ENCODE data around the gene CCDC86.

CCDC86 gene

DNA sequence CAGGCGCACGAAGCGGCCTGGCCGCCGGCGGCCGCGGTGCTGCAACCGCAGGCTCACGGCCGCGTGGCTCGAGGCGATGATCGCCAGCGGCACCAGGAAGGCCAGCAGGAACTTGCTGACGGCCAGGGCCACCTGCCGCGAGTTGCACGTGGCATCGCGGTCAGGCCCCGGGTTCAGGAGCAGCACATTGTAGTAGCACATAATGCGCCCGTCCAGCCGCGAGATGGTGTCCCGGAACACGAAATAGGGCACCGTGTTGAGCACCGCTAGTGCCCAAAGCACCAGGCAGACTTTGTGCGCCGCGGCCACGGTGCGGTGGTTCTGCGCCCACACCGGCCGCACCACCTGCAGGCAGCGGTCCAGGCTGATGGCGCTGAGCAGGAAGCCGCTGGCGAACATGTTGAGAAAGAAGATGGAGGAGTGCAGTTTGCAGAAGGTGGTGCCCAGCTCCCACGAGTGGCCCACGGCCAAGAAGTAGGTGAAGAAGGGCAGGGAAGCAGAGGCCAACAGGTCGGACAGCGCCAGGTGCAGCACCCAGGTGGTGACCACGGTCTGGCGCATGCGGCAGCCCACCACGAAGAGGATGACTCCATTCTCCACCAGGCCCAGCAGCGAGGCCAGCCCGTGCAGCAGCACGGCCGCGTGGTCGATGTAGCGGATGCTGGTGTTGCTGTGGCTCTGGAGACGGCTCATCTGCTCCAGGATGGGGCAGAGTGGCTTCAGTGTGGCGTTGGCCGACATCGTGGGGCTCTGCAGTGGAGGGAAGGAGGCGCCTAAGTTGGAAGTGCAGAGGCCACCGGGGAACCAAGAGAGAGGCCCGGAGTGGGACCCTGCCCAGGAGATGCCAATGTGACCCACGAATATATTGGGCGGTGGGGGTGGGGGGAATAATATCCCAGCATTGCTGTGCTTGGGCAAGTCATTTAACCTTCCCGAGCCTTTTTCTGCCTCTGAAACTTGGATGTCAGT is 11.4 kb downstream of the CCDC86 start:
- no peak for DNase-seq (ENCODE audit: low spot score)

DNA sequence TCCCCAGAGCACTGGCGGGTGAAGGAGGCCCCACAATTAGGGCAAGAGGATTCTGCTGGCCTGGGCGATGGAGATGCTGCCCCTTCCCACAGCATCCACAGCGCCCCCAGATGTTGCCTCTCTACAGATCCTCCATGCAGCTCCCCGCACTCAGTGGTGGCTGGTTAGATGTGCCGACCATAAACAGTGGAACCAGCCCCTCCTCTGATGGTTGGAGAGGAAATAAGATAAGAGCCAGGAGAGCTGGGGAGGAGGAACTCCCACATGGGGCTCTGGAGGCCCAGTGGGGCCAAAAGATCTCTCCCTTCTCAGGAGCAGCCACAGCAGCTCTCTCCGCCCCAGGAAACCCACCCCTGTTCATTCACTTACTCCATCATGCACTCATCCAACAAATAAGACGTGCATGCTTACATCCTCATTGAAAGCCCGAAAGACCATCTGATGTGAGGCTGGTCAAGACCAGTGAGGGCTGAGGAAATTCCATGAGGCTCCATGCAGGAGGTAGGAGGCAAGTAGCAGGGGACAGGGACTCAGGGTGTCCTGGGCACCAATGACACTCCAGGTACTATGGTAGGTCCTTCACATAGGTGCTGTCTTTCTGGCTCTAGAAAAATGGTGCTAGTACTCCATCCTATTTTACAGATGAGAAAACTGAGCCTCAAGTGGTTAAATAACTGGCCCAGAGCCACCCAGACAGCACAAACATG is 12.4 kb downstream of the CCDC86 start:
- DNase-seq (ENCODE audit: low spot score) = no peak

DNA sequence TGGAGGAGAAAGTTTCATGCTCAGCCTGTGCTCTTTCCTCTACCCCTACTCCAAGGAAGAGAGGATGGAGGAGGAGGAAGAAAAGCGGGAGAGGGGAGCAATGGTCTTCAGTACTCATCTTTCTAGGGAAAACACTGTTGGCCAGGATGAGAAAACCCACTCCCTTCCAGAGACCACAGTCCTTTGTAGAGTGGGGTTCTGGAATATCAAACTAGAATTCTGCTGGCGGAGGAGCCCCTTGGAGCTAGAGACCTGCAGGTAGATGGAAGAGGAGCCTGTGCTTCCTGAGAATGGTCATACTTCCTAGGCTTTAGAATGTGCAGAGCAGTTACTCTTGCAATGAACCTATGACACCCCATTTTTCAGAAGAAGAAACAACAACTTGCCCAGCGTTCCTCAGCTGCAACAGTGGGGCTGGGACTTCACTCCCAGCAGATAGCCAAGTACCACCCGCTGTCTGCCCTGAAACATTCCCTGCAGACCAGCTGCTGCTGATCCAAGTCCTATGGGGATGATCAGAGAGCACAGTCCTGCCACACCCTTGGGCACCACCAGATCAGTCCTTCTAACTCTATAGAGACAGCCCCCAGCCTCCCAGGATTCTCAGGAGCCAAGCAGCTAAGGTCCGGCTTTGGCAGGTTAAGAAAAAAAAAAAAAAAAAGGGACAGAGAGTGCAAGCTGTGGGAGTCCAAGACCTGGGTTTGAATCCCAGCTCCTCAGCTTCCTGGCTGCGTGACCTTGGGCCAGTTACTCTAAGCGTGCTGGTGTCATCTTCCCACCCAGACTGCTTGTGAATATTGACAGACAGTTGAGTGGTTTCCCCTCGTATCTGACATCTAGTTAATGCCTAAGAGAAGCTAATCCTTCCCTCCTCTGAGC is 13.2 kb downstream of the CCDC86 start:
- DNase-seq (ENCODE audit: low spot score) = no peak

DNA sequence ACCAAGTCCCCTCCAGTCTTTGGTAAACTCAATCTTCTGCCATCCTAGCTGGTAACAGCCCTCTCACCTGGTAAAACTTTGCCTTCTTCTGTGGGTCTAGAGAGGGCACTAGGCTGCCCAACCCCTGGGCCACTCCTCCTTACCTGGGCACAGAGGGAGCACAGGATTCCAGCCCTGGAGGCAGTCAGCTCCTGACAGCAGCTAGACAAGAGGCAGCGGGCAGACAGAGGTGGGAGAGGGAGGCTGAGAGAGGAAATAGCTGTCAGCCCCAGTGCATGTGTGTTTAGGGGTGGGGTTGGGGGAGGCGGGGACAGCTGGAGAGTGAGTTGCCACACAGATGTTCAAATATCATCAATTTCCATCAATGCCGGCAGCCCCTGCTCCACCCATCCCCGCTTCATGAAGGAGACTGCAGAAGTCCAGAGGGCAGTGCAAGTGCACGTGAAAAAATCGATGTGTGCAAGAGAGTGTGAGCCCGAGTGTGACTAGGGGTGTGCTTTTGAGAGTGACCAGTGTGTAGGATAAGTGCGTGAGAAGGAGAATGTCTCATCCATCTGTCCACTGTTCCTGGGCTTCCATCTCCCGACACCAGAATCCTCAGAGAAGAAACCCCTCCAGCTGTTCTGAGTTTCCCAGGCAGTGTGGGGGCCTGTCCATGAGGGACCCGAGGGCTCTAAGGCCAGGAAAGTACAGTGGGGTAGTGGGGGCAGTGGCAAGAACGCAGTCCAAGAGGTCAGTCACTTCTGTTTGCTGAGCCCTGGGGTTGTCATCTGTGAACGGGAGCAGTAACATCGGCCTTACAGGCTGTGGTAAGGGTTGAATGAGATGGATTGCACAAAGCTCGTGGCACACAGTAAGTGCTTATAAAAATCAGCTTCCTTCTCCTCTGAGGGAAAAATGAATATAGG is 14.1 kb downstream of the CCDC86 start, which contains the start of gene PTGDR2:
PTGDR2 (minus strand) TSS at position 225 of the 908 bp plus-strand sequence. CDS start 2,228 bp downstream, outside the sequence.
- DNase-seq (ENCODE audit: low spot score) = no peak

DNA sequence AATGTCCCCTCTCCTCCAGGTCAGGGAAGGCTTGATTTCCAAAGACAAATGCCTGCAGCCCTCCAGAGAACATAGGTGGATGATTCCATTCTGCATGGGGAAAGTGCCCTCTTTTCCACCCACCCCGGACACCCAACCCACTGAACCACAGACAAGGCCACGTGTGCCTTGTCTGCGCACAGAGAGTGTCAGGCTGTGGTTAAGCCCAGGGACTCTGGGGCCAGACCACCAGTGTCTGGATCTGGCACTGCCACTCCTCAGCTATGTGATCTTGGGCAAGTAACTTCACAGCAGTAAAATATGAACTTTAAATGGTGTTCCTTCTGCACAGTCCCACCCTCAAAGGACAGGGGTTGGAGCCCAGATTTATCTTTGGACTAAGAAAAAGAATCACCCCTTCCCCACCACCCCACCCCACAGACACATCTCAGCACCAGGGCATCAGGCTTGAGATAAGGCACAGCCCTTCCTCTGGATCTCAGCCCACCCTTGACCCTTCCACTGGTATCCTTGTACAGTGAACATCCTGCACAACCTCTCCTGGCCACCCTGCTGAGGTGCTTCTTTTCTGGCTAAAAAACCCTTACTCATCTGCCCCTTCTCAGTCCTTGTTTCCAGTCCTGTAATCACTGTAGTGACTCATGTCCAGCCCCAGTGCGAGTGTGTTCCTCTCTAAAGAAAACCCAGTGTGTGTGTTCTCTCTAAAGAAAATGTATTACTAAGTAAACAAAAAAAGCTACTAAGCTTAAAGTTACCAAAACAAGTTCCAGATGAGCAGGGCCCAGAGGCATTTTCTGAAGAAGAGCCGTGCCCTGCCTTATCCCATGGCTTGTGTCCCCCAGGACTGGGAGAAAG is 15.7 kb downstream of the CCDC86 start:
- no peak for DNase-seq (ENCODE audit: low spot score)

DNA sequence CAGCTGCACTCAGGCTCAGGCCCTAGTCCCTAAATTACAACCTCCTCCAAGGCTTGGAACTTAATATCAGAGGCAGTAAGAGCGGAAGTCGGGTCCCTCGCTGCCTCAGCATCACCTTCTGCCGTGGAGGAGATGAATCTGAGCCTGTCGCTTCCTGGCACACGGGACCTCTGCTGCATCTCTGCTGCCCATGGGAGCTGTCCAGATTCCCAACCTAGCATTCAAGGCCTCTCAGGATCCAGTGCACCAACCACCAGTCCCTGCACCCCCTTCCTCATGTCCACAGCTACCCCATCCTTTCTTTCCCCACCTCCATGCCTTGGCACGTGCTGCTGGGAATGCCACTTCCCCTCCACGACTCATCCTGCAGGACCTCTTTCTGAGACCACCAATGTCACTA is 16.3 kb downstream of the CCDC86 start:
- no peak for DNase-seq (ENCODE audit: low spot score)

DNA sequence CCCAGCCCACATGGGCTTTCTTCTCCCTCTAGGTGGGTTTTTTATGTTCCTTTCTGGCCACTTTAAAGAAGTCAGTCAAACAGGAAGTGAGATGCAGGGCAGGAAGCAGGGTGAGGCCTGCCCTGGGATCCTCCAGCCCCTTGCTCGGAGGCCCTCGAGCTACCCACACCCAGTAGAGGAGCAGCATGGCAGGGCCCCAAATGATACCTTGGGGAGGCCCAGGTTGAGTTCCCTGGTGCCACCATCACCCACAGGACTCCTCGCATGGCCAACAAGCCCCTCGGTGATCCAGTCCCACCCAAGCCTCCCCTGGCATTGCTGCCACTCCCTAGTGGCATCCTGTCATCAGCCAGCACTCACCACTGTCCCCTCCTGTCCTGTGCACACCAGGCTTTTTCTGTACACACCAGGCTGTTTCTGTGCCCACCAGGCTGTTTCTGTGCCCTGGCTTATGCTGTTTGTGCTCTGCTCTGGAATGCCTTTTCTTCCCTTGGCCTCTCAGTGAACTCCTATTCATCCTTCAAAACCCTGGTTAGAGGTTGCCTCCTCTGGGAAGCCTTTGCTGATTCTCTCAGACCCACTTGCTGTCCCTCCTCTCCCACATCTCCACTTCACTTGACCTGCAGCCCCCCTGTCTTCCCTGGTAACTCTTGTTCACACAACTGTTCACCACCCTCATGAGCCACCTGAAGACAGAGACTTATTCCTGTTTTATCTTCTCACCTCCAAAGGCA is 17.0 kb downstream of the CCDC86 start:
- no peak for DNase-seq (ENCODE audit: low spot score)

DNA sequence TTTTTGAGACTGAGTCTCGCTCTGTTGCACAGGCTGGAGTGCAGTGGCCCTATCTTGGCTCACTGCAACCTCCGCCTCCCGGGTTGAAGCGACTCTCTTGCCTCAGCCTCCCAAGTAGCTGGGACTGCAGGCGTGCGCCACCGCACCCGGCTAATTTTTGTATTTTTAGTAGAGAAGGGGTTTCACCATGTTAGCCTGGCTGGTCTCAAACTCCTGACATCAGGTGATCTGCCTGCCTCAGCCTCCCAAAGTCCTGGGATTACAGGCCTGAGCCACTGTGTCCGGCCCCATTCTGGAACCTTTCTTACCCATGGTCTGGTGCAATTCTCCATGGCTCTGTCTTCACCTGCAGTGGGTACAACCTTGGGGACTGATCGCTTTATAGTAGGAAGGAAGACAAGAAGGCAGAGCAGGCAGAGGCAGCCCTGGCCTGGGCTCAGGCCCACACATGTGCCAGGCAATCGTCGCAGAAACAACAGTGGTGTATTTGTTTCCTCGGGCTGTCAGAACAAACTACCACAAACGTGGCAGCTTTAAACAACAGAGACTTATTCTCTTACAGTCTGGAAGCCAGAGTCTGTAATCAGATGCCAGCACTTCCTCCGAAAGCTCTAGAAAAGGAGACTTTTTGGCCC is 17.8 kb downstream of the CCDC86 start:
- DNase-seq (ENCODE audit: low spot score) = no peak

DNA sequence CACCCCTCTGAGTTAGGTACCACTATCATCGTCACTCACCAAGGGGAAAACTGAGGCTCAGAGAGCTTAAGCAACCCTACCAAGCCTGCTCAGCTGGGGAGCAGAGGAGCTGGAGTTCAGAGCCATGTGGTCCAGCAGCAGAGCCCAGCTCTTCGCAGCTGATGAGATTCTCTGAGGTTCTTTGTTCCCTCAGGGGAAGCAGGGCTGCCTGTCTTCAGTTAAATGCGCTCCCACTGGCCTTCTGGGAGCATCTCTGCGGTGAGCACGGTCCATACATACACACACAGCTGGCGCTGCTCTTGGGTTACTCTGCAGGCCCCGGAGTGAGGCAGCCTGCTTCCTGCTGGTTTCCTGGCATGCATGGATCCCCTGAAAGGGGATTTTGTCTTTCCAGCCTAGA is 19.0 kb downstream of the CCDC86 start:
- DNase-seq (ENCODE audit: low spot score) = no peak

DNA sequence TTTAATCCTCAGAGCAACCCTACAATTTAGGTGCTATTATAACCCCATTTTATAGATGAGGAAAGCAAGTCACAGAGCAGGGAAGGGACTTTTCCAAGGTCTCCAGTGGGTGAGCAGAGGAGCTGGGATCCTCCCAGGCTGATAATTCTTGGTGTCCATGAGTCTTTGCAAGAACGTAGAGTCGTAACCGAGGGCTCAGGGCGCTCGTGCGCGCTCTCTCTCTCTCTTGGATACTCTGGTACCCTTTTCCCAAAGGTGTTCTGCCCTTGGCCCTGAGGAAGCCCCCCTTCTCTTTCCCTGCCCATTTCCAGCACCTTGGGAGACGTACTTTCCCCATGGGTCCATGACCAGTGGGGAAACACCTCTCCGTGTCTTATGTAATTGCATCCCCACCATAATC is 20.3 kb downstream of the CCDC86 start:
- no peak for DNase-seq (ENCODE audit: low spot score)

DNA sequence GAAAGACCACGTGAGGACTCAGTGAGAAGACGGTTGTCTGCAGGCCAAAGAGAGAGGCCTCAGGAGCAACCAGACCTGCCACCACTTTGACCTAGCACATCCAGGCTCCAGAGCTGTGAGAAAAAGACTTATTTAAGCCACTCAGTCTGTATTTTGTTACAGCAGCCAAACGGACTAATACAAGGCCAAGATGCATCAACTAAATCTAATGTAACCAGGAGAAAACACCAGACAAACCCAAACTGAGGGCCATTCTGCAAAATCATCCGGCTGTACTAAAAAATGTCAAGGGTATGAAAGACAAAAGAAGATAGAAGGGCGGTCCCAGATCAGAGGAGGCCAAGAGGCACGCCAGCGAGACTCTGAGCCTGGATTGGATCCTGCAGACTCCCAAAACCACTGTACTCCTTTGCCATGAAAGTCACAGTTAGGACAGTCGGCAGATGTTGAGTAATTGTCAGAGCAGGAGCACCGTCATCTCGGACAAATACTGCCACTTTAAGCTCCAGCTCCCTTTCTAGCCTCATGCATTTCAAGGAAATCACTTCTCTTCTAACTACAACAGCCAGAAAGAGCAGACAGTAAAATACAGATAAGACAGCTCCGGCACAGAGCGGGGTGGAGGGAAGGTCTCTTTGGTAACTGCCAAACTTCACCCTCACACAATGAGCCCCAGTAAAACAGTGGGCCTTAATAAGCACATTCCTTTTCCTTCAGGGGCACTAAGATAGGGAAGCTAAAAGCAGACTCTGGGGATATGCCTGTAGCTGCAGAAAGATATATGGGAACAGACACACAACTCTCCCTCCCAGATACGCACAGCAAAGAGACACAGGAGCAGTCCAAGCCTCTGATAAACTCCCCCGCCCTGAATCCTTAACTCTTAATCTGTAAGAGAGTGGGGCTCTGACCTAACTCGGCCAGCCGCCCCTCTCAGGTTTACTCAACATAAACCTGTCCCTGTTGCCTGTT is 21.9 kb downstream of the CCDC86 start:
- no peak for DNase-seq (ENCODE audit: low spot score)

DNA sequence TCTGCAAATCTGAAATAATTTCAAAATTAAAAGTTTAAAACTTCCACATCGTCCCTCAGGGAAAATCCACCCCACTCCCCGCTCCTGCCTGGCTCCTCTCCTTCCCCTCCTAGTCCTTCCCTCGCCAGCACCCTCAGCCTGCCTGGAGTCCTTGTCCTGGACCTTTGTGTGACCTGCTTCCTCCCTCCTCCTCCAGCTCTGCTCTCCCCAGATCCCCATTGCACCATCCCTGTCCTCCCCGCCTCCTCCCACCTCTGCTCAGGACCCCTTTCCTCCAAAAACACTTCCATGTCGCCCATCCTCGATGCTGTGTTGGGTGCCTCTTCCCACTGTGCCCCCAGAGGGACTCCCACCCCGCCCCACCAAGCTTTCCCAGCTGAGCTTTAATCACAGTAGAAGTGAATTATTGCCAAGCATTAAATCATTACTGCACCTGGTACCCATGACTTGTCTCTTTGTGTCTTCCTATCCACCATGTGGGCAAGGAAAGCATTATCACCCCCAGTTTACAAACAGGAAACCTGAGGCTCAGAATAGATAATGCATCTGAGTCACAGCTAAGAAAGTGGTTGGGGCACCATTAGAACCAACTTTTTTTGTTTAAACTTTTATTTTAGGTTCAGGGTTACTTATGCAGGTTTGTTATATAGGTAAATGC is 23.1 kb downstream of the CCDC86 start:
- DNase-seq (ENCODE audit: low spot score) = no peak

DNA sequence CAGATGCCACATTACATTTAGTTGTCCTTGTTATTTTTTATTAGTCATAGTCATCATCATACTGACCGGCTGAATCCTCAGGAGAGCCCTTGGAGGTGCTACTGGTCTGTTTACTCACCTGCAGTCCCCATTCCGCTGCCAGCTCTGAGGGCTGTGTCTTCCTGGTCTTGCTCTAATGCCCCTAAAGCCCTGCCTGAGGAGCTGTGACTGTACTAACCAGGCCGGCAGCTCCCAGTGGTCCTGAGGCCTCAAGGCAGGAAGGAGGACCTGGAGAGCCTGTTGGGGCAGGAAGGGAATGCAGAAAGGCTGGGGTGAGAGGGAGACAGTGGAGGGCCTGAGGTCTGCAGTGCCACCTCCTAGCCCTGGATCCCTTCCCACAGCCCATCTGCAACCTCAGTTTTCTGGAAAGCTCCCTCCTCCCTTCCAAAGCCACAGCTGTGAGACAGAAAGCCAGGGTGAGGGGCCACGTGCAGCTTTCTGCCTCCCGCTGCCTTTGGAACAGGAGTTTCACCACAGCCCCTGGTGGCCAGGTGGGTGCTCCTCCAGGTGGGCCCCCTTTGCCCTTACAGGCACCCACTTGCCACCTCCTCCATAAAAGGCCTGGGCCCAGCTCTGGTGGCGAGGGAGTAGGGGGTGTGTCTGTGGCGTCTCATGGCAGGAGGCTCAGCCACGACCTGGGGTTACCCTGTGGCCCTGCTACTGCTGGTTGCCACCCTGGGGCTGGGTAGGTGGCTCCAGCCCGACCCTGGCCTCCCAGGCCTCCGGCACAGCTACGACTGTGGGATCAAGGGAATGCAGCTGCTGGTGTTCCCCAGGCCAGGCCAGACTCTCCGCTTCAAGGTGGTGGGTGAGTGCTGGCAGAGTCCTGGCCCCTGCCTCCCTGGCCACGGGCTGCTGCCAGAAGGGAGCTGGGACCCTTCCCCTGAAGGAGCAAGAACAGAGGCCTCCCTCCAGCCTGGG is 25.3 kb downstream of the CCDC86 start, which contains the start of gene ZP1:
ZP1 (plus strand) TSS at position 632 of the 960 bp plus-strand sequence; CDS start at position 652, 20 bp downstream.
- no peak for DNase-seq (ENCODE audit: low spot score)

DNA sequence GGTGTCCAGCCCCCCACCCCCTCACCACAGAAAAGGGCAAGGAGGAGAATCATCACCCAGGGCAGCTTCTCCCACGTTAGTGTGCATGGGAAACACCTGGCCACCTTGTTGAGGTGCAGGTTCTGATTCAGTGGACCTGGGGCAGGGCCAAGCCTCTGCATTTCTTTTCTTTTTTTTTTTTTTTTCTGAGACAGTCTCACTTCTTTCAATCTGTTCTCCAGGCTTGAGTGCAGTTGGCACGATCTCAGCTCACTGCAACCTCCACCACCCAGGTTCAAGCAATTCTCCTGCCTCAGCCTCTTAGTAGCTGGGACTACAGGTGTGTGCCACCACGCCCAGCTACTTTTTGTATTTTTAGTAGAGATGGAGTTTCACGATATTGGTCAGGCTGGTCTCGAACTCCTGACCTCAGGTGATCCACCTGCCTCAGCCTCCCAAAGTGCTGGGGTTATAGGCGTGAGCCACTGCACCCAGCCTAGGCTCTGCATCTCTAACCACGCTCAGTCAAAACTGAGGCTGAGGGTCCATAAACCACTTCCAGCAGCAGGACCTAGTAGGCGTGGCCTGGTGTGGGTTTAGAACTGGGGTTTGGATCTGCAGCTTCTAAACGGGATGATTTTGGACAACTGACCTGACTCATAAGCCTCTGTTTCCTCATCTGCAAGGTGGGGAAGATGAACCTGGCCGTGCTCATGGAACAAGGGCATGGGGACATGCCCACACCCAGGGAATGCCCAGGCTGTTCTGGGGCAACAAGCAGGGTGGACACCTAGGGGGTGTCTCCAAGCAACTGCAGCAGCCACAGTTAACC is 26.2 kb downstream of the CCDC86 start:
- no peak for DNase-seq (ENCODE audit: low spot score)
